Stimulated activated CD4-positive, alpha-beta T cell treated with anti-CD3 and anti-CD28 coated beads, Interleukin-4, amount 100 ng/mL, for 24 hours (primary cell): ENCODE results near the gene PTCH1.

Source experiments
- DNase-seq: peaks from one replicate; pipeline ENCODE4 v3.0.0-alpha.2; 2020

PTCH1 gene

DNA sequence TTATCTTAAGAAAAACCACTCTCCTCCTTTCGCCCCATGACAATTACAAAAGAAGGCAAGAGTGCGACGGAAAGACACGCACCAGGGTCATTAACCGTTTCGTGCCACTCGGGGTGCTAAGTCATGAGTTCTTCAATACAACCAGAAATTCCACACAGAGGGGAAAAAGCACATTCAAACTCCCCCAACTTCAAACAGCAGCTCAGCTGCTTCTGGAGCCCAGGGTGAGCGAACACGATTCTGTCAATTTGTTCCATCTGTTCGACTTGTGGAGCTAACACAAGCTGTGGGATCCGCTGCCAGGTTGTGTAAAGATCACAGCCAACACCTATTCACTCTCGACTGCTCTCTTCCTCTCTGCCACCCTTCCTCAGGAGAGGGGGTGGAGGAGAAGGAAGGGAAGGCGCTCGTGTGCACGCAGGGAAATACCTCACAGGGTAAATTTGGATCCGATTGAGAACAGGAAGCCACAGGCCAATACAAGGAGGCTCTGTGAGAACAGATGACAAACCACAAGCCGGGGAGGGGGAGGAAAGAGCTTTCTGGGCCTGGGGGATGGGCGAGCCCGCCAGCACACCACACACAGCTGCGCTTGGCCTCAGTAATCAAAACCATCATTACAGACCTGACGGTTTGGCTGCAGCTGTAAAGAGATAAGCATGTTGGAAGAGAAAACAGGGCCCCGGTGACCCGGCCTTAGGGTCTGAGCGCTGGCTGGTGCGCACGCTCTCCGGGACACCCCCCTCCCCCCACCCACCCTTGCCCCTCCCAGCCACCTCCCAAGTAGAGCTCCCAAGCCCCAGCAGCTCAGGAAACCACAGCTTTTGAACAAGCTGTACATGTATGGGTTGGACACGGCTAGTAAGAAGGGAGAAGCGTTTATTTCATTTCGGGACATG is 54.3 kb downstream of the PTCH1 start:
- peak; percentile 70 for DNase-seq

DNA sequence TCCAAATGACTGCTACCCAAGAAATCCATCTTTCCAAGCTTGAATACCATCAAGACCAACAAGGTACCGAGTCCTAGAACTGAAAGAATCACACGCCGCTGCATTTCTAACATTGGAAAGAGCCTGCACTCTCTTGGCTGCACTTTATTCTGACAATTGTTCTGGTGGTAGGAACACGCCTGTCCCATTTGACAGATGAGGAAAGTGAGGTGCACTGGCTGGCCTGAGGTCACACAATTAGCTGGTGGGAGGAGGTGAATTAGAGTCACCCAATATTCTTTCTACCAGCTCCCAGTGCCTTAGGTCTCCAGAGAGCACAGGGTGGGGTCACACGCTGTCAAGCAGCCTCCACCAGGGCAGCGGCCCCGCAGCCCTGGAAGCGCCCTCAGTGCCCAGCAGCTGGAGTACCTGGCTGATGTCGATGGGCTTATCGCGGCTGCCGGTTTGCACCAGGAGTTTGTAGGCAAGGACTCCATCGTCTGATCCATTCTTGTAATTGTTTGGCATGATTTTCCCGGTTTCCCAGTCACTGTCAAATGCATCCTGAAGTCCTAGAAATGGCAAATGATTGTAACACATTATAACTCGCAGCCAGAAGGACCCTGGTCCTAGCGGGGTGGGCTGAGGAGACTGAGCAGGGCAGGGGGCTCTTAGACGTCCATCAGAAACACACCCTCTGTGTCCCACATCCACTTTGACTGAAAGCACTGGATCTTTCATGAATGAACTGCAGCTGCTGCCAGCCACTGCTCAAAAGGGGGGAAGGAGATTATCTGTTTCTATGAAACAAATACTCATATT is 55.1 kb downstream of the PTCH1 start:
- DNase-seq = no peak

DNA sequence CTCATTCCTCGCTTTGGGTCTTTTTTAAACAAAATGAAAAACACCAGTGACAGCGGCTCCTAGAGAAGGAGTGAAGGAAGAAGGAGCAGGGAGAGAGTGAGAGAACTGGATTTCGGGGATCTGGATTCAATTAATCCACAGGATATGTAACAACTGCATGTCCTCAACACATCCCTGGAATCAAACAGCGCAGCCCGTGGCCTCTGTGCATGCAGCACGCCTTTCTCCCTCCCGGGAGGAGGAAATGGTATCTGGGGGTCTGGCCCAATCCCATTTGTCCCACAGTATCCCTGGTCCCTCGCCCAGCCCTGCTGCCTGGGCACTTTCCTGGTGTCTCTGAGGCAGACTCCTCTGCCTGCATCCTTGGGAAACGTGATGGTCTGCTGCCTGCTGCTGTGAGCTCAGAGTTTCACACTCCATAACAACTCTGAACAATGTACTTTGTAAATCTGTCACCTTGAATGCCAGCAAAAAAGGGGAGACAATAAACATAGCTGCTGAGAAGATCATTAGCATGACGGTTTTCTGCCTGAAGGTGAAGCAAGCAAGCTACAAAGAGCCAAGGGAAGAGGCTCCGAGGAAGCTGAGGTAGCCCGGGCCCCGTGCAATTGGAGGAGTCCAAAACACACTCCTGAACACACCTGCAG is 56.1 kb downstream of the PTCH1 start:
- DNase-seq = no peak

DNA sequence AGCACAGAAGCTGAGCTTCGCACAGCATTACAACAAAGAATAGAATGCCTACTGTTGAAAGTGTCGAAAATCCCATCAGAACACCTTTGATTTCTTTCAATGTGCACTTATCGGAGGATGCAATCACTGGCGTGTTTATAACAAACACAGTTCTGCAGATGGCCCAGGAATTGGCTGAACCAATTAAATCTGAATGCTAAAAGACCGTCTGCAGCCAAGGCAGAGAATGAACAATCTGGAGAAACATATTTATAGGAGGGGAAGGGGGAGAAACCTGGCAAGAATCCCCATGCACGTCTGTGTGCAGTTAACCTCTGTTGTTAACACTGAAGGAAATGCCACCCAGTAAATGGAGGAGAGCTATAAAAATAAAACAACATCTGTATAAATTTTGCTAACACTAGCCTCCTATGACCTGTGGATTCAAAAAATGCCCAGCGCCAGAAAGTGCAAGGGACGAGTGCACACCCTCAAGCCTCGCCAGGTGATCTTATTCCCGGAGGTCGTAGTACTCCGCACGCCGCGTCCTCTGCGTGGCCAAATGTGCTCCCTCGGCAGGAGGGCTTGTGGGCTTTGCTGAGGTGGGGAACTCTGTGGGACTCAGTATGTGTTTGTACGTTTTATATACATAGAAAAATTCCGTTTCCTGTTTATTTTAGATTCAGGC is 56.8 kb downstream of the PTCH1 start:
- no peak for DNase-seq

DNA sequence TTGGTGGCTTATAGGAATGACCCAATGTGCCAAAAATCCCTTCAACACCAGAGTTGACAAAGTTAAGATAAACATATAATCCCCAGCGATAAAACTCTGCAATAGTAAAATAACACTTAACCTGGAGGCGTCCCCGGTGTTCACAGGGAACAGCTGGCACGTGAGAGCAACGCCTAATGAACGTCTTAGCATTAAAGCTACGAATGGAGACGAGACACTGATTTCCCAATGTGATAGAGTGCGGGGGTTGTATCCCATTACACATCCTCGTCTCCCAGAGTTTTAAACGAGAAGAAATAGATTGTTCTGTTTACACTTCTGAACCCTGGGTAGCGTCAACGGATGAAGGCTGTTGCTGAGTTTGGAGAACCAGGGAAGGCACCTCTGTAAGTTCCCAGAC is 57.6 kb downstream of the PTCH1 start:
- DNase-seq = no peak

DNA sequence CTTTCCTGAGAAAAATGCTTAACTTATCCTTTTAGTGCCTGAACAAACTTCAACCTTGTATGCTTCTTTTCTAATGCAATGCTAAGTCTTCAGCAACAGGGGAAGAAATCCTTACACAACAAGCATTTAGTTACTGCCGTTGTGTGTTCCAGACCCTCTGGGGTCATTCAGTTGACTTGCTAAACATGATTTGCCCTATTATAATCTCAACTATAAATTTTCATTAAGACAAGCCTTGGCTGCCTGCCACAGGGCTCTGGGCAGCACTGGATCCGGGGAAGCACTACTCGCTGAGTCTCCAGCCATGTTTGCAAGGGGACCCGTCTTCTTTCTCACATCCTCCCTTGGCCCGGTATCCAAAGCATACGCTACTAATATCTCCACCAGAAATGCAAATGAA is 58.1 kb downstream of the PTCH1 start:
- no peak for DNase-seq

DNA sequence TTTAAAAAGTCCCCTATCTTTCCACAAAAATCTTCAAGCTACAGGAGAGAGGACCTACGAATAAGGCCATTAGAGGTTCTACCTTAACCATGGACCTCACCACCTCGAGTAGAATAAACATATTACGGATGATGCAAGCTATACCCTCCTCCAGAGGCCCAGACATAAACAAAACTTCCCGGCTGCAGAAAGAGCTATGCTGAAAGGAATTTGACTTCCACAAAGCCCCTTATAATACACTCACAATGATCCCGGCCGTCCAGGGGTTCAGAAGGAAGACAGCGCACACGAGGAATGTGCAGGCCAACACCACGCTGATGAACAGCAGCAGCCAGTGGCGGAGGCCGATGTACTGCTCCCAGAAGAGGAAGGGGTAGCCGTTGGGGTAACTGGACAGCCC is 59.0 kb downstream of the PTCH1 start:
- no peak for DNase-seq

DNA sequence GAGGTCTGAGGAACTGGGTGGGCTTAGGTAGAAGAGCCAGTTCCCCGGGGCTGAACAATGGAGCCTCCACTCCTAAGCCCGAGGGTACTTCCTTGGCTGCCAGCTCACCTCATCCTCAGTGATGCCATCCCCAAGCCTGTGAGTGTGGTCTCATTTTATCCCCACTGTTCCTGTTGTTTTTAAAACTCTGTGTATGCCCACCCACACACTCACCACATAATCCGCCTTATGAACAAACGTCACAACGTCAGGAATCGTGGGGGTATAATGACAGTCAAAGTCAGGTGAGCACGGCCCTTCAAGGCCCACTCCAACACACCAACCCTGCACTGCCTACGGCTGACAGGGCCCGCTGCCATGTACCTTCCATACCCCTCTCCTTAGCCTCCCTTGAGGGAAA is 61.1 kb downstream of the PTCH1 start:
- no peak for DNase-seq

DNA sequence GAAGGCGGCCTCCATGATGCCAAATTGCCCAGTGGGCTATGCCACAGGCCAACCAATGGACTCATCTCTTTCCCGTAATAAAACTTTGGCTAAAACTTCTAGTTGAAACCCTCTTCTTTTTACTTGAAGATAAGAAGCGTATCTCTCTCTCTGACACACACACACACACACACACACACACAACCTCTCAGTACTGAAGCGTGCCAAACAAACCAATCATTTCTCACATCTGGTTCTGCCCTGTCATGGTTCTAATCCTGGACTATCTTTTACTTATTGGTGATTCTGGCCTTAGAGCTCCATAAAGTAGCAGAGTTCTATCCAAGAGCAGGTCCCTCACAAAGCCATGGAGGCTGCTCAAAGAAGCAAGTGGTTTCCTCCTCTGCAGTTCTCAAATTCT is 64.6 kb downstream of the PTCH1 start:
- DNase-seq = no peak

DNA sequence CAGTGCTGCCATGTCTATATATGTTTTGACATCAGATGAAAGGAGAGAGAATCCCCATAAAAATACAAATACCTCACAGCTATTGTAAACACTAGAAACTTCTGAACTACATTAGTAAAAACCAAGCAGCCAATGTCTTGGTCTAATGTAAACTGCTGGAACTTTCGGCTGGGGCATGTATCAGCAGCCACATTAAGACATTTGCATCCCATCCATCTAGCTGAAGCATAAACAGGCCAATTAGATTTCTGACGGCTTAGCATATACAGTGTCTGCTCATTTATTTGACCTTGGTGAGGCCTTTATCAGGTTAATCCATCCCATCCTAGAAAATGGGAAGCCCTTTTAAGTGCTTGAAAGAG is 65.7 kb downstream of the PTCH1 start:
- no peak for DNase-seq

DNA sequence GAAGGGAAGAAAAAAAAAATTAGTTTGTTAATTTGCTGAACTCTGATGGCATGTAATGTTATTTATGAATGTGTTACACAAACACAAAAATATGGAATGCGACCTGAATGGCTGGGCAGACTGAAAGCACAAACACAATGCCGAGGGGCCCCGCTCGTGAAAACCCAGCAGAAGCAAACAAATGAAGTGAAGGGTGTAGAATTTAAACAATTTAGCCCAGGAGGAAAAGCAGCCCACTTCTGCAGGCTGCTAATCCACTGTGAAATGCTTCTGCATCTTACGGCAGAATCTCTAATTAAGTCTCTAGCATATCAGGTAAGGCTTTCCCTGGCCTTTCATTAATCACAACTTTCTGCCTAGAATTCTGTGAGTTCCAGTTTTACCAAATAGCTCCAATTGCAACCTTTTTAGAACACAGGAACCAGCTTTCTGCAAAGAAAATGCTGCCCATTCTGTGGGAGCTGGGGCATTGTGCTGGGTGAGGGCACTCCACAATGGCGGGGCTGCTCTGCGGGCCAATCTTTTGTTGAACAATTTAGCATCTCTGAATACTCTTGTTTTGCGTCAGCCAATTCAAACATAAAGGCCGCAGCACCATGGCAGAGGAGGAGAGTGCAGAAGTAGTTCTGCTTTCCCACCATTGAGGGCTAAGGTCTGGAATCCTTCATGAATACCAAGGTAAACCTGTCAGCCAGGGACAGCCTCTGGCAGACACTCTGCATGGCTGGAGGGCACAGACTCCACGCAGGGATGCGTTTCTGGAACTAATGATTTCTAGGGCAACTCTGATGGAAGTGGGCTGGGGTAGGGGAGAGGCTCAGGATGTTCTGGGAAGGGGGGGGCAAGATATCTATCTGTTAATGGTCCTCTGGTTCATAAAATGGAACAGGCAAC is 66.4 kb downstream of the PTCH1 start:
- no peak for DNase-seq

DNA sequence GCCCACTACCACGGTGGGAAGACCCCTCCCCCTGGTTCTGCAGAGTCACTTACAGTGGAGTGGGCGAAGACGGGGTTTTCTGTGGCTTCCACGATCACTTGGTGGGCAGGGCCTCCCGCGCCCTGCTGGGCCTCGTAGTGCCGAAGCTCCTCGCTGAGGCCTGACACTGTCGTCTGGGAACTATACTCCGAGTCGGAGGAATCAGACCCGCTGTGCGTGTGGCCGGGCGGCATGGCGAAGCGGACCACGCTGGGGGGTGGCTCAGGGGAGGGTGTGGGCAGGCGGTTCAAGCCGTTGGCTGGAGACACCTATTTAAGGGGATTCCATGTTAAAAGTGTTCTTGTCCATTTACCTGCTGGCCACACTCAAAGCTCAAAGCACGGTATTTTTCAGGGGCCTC is 67.8 kb downstream of the PTCH1 start:
- no peak for DNase-seq

DNA sequence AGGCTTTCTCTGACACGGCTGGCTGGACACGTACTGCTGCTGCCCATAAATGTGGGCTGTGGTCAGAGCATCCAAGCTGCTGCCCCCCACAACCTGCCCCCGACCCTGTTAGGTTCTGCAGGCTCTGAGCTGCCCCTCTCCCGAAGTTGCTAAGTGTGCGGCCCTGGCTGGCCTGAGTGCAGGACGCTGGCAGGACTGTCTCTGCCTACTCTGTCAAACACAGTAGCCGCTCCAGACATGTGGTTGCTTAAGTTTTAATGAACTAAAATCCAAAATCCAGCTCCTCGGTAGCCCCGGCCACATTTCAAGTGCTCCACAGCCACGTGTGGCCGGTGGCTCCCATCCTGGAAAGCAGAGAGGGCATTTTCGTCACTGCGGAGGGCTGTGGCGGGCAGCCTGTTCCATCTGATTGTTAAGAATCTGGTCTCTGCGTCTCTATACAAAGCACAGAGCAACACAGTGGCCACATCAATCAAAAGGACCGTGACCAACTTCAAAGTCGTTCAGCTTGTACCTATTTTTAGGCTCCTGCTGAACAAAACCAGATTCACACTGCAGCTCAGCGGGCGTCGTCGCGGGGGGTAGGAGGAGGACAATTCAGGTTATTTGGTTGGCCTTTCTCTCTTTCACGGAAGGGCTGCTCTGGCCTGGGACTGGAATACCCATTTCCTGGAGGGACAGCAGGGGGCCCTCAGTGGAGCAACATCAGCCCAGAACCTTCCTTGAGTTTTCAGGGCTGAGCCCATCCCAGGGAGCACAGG is 68.9 kb downstream of the PTCH1 start:
- DNase-seq = no peak

DNA sequence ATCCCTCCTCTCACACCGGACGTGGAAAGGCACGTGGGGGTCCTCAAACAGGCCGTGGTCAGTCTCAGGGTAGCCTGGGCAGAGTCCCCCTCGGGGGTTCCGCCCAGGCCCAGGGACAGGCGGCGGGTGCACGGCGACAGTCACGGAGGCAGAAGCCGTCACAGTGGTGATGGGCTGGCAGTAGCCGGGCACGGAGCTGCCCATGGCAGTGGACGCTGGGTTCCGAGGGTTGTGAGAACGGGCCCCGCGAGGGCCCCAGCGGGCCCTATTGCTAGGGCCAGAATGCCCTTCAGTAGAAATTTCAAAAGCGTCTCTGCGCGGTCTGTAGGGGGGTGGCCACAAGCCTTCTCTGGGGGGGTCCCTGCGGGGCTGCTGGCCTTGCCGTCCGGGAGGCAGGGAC is 69.8 kb downstream of the PTCH1 start:
- no peak for DNase-seq

DNA sequence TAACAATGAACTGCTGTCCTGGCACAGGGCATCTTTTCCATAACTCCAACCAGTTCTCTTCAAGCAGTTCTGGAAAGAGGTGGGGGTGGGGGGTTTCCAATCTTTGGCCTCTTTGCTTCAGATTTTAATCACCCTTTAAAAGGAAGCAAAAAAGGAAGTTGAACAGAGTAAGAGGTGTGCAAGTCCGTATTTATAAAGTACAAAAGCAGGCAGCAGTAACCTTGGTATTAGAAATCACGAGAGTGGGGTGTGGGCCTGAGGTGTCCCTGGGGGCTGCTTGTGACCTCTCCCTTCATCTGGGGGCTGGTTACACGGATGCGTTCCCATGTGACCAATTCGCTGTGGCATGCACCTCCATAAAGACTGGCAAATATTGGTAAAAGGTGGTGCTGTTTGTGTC is 70.5 kb downstream of the PTCH1 start:
- DNase-seq = no peak

DNA sequence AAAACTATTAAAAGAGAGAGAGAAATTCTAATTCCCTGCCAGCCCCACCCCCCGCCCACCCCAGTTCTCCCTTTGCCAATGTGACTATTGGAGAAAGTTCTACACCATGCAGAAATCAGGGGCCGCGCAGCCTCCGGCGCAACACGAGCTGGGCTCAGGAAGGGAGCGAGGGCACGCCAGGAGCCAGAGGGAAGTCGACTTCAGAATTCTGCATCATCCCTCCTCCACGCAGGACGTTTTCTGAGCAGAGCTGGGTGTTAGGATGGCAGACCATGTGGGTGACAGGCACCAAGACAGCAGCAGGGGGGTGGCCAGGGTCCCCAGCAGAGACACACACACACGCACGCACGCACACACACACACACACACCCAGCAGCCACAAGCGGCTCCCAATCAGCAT is 72.6 kb downstream of the PTCH1 start:
- no peak for DNase-seq

DNA sequence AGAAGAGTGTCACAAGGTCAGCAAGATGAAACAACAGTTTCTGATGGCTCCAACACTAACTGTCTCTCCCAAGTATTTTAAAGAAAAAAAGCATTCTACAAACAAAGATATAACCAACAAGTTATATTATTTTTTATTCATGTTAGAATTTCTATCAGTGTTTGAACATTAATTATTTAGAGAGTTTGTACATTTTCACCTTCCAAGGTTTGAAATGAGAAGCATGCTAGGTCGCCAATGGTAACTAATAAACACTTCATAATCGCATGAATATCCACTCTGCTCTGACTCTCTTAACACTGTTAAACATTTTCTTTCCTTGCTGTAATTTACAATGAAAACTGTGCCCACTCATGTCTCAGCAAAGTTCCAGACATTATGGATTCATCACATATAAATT is 73.5 kb downstream of the PTCH1 start:
- DNase-seq = no peak

DNA sequence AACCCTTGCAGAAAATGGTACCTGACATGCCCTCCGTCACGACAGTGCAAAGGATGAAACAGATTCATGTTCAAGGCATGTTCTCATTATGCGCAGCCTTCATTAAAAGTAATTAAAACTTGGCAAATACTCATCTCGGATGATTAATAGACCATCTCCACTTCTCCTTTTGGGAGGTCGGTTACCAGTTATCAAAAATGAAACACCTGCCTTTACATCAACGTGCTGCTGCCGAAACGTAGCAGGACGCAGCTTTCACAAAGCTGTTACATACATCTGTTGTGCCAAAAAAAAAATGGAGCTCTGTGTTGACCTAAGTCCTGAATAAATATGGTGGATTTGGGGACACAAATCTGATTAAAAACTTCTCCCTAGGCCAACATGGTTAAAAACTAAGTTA is 75.7 kb downstream of the PTCH1 start:
- DNase-seq = no peak

DNA sequence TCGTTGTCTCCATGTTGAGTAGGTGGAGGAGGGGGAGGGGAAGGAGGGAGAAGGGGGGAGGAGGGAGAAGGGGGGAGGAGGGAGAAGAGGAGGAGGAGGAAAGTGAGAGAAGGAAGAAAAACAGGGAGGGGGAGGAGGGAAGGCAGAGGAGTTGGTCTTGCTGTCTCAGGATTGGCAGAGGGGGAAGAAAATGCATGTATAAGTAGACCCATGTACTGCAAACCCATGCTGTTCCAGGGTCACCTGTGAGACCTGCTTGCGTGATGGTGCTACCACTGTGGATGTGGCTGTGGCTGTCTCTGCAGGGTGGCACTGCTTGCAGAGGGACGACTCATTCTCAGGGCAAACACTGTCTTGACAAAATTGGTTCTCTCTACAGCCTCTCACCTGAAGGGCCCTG is 76.3 kb downstream of the PTCH1 start:
- DNase-seq = no peak

DNA sequence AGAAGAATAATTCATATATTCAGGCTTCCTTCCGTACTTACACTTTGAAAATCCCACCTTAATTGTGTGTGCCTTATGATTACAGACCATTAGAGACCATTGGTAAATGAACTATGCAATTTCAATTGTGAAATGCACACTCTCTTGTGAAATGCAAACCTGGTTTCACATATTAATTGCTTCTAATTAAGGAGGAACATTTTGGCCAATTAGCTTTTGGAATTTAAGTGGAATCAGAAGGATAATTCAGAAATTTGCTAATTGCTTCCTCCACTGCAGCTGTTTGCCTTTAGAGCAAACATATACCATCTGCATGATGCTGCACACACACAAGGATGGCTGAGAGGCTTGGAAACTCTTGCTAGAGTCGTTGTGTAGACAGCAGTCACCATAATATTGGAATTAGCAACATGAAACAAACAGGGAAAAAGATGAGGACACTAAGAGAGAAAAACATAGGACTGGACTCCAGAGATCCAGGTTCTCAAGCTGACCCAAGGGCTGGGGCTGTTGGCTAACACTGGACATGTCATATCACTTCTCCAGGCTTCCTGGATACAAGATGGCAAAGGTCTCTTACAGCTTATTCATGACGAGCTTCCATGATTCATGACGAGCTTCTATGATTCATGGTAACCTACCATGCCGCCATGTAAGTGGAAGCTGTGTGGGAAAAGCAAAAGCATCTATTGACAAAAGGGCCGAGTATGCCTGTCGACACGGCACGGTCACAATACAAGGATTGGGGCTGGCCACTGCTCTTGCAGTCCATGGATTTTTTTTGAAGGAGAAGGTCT is 78.0 kb downstream of the PTCH1 start:
- DNase-seq = no peak

DNA sequence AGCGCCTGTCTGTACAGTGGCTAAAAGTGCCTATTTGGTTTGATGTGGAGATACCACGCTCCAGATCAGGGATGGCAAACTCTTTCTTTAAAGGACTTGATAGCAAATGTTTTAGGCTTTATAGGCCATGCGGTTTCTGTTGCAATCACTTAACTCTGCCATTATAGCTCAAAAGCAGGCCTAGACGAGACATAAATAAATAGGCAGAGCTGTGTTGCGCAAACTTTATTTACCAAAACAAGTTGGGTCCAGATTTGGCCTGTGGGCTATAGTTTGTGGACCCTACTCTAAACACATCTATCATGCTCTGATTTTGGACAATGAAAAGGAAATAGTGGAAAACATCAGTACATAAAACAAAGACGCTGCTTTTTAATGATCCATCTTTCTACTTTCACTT is 79.2 kb downstream of the PTCH1 start:
- no peak for DNase-seq
